Glutamatergic neuron (in vitro differentiated cells): ENCODE measurements around the gene DCUN1D3. TPM values are rescaled to one million over a fixed set of nuclear protein-coding genes. Genes with fewer than 3 reads are reported as not detected.
"Not testable (repeated sequence)": the region's sequence is repeated elsewhere in the genome, so short reads cannot be mapped to it uniquely, and the experiment has no call there.

Source experiments
- DNase-seq: peaks from one replicate; pipeline ENCODE4 v3.0.0; 2022
- H3K27ac Mint-ChIP-seq: one replicate; pipeline ENCODE4 v1.8.0; 2020; ENCODE audit warnings: mild to moderate bottlenecking, mixed read lengths, inconsistent platforms; ENCODE audit not compliant: unreplicated experiment
- H3K27me3 Mint-ChIP-seq: one replicate; pipeline ENCODE4 v1.8.0; 2020; ENCODE audit warnings: mild to moderate bottlenecking, moderate library complexity, mixed read lengths, inconsistent platforms; ENCODE audit not compliant: unreplicated experiment
- H3K36me3 Mint-ChIP-seq: one replicate; pipeline ENCODE4 v1.8.0; 2020; ENCODE audit warnings: mild to moderate bottlenecking, mixed read lengths, inconsistent platforms; ENCODE audit not compliant: unreplicated experiment
- H3K4me1 Mint-ChIP-seq: one replicate; pipeline ENCODE4 v1.8.0; 2020; ENCODE audit warnings: mild to moderate bottlenecking, low read depth, mixed read lengths, inconsistent platforms; ENCODE audit not compliant: unreplicated experiment
- H3K4me3 Mint-ChIP-seq: one replicate; pipeline ENCODE4 v1.8.0; 2020; ENCODE audit warnings: mild to moderate bottlenecking, mixed read lengths, inconsistent platforms; ENCODE audit not compliant: unreplicated experiment
- H3K9me3 Mint-ChIP-seq: one replicate; pipeline ENCODE4 v1.8.0; 2020; ENCODE audit warnings: mild to moderate bottlenecking, moderate library complexity, mixed read lengths, inconsistent platforms; ENCODE audit not compliant: unreplicated experiment
- CTCF ChIP-seq: fragments of 200-600 bp; sonication (generic); IDR thresholded peaks from one replicate; pipeline ENCODE4 v1.5.0; 2021; ENCODE audit not compliant: partially characterized antibody, unreplicated experiment
- total RNA-seq: library from RNA; stranded (reverse); fragmentation: NEBNext Ultra II Directional; extraction: Animal tissue kit (Norgen Biotek cat#: 25700); gene quantifications from one replicate; pipeline ENCODE4 v1.2.1, GENCODE V29; 2021; ENCODE audit not compliant: unreplicated experiment

The DCUN1D3 gene
- total RNA-seq, 1 donor from 2014 or later, result 15.3 TPM

GRCh38 chr16:20812510-20812909 is 87.6 kb downstream of the DCUN1D3 start:
- no peaks in the 10 kb centered on the region for H3K9me3 Mint-ChIP-seq
- no peaks in the 10 kb centered on the region for H3K27me3 Mint-ChIP-seq
- H3K36me3 Mint-ChIP-seq, result no peaks in the 10 kb centered on the region
- peaks cover 2% of the 10 kb centered on the region for H3K4me1 Mint-ChIP-seq
- H3K4me3 Mint-ChIP-seq, result no peak overlapping the region
- no peak overlapping the region for H3K27ac Mint-ChIP-seq
- no peak for TF ChIP-seq CTCF
- no peak for DNase-seq

DNA sequence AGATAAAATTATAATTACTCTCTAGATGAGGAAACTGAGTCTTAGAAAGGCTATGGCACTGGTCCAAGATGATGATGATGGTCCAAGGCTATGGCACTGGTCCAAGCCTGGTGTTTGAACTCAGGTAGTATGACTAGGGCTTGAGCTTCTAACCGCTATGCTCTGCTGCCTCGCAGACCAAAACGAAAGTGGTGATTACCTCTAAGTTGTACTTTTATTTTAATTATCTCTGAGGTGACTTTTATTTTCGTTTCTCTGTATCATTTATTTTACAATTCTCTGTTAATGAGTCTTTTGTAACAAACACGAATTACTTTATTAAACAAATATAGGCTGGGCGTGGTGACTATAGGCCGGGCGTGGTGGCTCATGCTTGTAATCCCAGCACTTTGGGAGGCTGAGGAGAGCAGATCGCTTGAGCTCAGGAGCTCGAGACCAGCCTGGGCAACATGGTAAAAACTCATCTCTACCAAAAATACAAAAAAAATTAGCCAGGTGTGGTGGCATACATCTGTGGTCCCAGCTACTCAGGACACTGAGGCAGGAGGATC is 88.2 kb downstream of the DCUN1D3 start:
- TF ChIP-seq CTCF, result no peak
- Mint-ChIP-seq H3K9me3 (no peaks in the 10 kb centered on the region), H3K27ac (no peak overlapping the region), H3K4me3 (no peak overlapping the region), H3K36me3 (no peaks in the 10 kb centered on the region), H3K27me3 (no peaks in the 10 kb centered on the region), H3K4me1 (peaks cover 2% of the 10 kb centered on the region)
- DNase-seq, result no peak

- Mint-ChIP-seq H3K27me3 (no peaks in the 10 kb centered on the region), H3K4me3 (peak overlapping the region; percentile 98), H3K27ac (no peak overlapping the region), H3K36me3 (no peaks in the 10 kb centered on the region), H3K9me3 (no peaks in the 10 kb centered on the region), H3K4me1 (no peaks in the 10 kb centered on the region)
- DNase-seq, result no peak
- TF ChIP-seq CTCF, result no peak
Observed at GRCh38 chr16:20807862-20808261, 92.3 kb downstream of the DCUN1D3 start.

DNA sequence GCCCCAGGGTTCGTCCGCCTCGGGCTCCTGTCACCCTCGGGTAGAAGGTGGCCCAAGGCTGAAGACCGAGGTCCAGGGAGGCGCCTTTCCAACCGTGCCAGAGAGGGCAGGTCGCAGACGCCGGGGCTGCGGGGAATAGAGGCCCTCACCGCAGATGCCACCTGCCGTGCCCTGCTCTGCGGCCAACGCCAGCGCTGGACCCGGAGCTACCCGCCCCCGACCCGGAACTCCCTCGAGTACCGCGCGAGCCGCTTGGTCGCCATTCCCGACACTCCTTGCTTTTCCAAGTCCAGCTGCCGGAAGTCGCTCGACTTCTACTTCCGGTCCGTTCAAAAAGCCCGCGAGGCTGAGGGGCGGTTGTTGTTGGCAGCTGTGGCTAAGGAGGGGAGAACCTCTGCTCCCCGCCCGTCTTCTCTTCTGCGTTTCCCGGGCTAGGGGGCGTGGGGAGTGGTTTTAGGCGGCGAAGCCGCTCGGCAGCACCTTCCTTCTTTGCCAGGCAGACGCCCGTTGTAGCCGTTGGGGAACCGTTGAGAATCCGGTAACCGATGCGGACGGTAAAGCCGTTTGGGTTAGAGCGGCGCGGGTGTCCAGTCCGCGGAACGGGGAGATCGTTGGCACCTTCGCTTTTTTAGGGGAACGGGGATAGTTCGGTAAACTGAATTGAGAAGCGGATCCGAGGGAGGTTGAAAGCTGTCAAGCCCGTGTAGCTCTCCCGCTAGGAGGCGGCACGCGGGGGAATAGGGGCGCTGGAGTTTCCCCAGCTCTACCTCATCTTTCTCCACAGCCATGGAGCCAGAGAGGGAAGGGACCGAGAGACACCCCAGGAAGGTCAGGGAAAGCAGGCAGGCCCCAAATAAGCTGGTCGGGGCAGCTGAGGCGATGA is 93.7 kb downstream of the DCUN1D3 start, which contains the start of the genes ERI2 and REXO5:
ERI2 (minus strand) TSS at position 305 of the 883 bp plus-strand sequence; CDS start at position 263, 42 bp downstream.
REXO5 (plus strand) TSS at position 360 of the 883 bp plus-strand sequence; CDS start at position 787, 427 bp downstream.
- Mint-ChIP-seq H3K4me1 (no peaks in the 10 kb centered on the region), H3K27me3 (no peaks in the 10 kb centered on the region), H3K36me3 (no peaks in the 10 kb centered on the region), H3K4me3 (peak within 1 kb of the TSS; percentile 98), H3K27ac (peak within 1 kb of the TSS; percentile 93), H3K9me3 (no peaks in the 10 kb centered on the region)
- peak; percentile 32 for TF ChIP-seq CTCF
- peak; percentile 96 for DNase-seq

- DNase-seq, H3K36me3 Mint-ChIP-seq, H3K9me3 Mint-ChIP-seq, H3K27me3 Mint-ChIP-seq, H3K4me1 Mint-ChIP-seq: not testable (repeated sequence)
- H3K27ac Mint-ChIP-seq, result peak overlapping the region; percentile 93
- H3K4me3 Mint-ChIP-seq, result peak overlapping the region; percentile 98
Observed at GRCh38 chr16:20805684-20806167, 94.4 kb downstream of the DCUN1D3 start.

Other genes starting within 250 kb of the DCUN1D3 start
- gene ACSM1, start 202.7 kb downstream of the DCUN1D3 start, total RNA-seq, result not detected
- 30.1 TPM for gene THUMPD1, start 158.5 kb downstream of the DCUN1D3 start, total RNA-seq
- gene ACSM3, start 136.3 kb downstream of the DCUN1D3 start, total RNA-seq, result 0.91 TPM
- 14.2 TPM for gene ERI2, start 93.9 kb downstream of the DCUN1D3 start, total RNA-seq
- gene REXO5, start 93.8 kb downstream of the DCUN1D3 start, total RNA-seq, result 5.9 TPM
- 23.2 TPM for gene LYRM1, start 413 bp upstream of the DCUN1D3 start, total RNA-seq